Cardiac septum (tissue), 1 donor: ENCODE results near the gene PPARD. TPM values are rescaled to one million over a fixed set of nuclear protein-coding genes. Genes with fewer than 3 reads are reported as not detected.
A peak's percentile ranks its signal among the peaks of the same experiment; 100 is the strongest.

Experiments
- DNase-seq: peaks from one replicate; pipeline ENCODE4 v3.0.0-alpha.2; 2020; ENCODE audit warnings: low spot score
- intact Hi-C: fragments of 100-400 bp; cut with DNase I; formaldehyde crosslinking; loops from one replicate; pipeline ENCODE4 v1.14.0; 2022
- total RNA-seq: library from RNA; stranded (reverse); fragmentation: NEBNext Ultra II Directional; extraction: Animal tissue kit (Norgen Biotek cat#: 25700); gene quantifications from one replicate; pipeline ENCODE4 v1.2.1, GENCODE V29; 2021
- donor health status: DM: no; HTN: no; CAD: no.

PPARD gene
- total RNA-seq, 1 donor from 2014 or later, result 19.0 TPM

DNA sequence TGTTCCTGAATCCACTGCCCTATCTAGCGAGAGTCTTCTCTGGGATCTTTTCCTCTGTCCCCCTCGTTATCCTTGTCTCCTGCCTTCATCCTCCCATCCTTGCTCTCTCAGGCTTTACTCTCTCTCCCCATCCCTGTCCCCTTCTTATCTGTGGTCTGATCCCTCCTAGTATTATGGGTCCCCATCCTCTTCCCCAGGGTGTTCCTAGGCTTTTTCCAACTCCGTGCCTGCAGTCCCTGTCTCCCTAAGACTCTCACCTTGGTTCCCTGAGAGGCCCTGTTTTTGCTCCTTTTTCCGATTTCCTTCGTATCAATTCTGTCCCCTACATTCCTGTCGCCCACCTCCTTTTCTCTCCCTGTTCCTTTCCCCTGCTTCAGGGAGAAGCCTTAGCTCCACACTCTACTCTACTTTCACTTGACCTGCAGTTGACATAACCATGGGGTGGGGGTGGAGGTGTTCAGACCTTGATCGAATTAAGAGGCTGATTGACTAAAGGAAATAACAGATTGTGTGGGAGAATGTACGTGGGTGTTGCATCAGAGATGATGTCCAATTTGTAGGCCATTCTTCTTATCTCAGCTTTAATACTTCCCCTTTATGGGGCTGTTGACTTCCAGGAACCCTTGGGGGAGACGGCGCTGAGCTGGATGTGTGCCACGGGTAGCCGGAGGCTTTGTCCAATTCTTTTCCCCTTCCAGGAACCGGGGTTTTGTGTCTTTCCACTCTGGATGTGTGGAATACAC is 905 bp downstream of the PPARD start:
- intact Hi-C loops, result loop anchor here (5.0 kb wide), 1 partner anchor 124 kb away; the partner anchor contains the start of gene RPL10A
- DNase-seq, result no peak

- intact Hi-C loops, result loop anchor here (5.0 kb wide), 1 partner anchor 123 kb away; the partner anchor contains the start of gene RPL10A
Measured at GRCh38 chr6:35343835-35344550, 1.6 kb downstream of the PPARD start.

DNA sequence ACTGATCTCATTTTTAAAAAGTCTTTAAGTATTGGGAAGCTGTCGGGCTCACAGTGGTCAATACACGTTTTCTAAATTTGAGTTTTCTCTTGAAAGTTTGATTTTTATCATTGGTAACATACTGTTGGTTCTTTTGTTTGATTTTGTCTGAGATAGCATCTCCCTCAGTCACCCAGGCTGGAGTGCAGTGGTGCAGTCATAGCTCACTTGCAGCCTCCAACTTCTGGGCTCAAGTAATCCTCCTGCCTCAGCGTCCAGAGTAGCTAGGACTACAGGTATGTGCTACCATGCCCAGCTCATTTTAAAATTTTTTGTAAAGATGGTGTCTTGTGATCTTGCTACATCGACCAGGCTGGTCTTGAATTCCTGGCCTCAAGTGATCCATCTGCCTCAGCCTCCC is 9.1 kb downstream of the PPARD start:
- DNase-seq, result peak; percentile 6
- intact Hi-C loops, result no loop called here

More at GRCh38 chr6:35343835-35344550, 1.6 kb downstream of the PPARD start:
- no peak for DNase-seq

DNA sequence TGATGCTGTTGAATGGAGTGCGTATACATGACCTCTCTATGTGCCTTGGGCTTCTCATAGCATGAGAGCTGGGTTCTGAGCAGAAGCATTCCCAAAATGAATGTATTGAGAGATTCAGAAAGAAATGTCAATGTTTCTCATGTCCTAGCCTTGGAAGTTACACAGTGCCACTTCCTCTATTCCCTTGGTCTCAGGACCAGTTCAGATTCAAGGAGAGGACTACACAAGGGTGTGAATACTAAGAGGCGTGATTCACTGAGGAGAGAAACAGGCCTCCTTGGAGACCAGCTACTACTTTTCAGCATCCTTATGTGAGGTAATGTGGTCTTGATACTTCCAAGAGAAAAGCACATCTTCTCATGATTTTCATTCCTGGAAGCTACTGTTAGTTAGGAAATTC is 10.4 kb downstream of the PPARD start:
- DNase-seq, result no peak
- intact Hi-C loops, result no loop called here

- intact Hi-C loops, result loop anchor here (5.0 kb wide), 1 partner anchor 58 kb away; no protein-coding TSS in a partner anchor
- DNase-seq, result peak; percentile 33
Measured at GRCh38 chr6:35354361-35355135, 12.2 kb downstream of the PPARD start.

- intact Hi-C loops, result loop anchor here (5.0 kb wide), 1 partner anchor 56 kb away; no protein-coding TSS in a partner anchor
Measured at GRCh38 chr6:35356391-35356790, 14.0 kb downstream of the PPARD start.

DNA sequence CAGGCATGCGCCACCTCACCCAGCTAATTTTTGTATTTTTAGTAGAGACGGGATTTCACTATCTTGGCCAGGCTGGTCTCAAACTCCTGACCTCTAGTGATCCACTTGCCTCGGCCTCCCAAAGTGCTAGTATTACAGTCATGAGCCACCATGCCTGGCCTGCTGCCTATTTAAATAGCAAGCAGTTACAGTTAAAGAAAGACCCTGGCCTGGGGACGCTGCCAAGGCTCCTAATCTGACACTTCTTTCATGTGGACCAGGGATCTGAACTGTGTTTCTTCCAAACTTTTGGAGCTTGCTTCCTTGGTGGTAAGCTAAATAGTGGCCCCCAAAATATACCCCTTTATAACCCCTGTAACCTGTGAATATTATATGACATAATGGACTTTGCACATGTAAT is 15.3 kb downstream of the PPARD start:
- intact Hi-C loops, result loop anchor here (5.0 kb wide), 1 partner anchor 55 kb away; no protein-coding TSS in a partner anchor
- DNase-seq, result peak; percentile 12

More at GRCh38 chr6:35356391-35356790, 14.0 kb downstream of the PPARD start:
- peak; percentile 50 for DNase-seq

DNA sequence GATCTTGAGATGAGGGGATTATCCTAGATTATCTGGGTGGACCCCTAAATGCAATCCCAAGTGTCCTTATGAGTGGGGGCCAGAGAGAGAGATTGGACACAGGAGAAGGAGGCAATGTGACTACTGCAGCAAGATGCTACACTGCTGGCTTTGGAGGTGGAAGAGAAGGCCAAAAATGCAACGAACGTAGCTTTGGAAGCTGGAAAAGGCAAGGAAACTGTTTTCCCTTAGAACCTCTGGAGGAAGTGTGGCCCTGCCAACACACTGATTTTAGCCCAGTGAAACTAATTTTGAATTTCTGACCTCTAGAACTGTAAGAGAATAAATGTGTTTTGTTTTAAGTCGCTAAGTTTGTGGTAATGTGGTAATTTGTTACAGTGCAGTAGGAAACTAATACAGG is 15.7 kb downstream of the PPARD start:
- intact Hi-C loops, result loop anchor here (5.0 kb wide), 1 partner anchor 54 kb away; no protein-coding TSS in a partner anchor
- DNase-seq, result peak; percentile 10

DNA sequence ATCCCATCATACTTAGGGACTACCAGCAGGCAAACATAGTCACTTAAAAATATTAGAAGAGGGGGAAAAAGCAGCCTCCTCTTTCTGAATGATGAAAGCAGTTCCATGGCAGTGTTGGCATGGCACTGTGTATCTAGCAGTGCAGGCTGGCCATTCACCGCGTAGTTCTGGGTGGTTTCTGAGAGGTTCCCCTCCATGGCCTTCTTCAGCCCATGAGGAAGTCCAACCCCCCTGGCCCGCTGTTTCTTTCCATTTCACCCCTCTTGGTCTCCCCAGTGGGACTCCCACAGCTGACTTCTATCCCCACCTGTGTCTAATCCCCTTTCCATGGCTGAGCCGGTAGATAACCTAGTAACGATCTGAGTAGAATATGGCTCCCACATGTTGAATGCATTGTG is 17.0 kb downstream of the PPARD start:
- peak; percentile 20 for DNase-seq
- intact Hi-C loops, result loop anchor here (5.0 kb wide), 1 partner anchor 53 kb away; no protein-coding TSS in a partner anchor

- peak; percentile 76 for DNase-seq
Measured at GRCh38 chr6:35359744-35360348, 17.5 kb downstream of the PPARD start.

DNA sequence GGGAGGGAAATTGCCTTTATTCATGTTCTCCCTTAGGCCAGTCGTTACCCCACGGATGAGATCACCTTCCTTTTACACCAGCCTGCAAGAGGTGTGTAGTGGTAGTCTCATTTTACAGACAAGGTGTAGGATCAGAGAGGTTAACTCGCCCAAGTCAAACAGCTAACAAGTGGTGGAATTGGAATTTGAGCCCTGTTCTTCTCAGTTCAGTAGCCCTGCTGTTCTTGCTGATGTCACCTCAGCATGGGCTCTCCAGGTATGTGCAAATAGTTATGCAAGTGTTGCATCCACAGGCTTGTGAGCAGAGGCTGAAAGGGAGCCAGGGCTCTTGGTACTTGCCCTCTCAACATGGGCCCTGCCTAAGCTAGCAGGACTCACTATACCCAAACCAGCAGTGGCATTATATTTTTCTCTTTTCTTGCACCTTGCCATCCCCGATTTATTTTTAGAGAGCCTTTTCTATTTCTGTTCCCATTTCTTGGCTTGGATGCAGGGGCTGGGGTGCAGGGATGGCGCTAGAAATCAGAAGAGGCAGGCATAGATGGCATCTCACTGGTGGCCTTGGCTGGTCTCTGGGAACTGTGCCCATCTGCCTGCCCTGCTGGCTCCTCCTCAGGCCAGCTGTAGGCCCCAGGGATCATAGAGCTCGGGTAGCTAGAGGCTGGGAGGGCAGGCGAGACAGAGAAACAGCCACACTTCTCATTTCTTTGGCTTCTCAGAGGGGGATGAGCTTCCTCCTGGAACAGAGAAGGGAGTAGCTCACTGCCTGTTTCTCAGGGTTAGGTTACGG is 18.2 kb downstream of the PPARD start:
- intact Hi-C loops, result no loop called here
- DNase-seq, result peak; percentile 75

More at GRCh38 chr6:35359744-35360348, 17.5 kb downstream of the PPARD start:
- intact Hi-C loops, result loop anchor here (5.0 kb wide), 1 partner anchor 52 kb away; no protein-coding TSS in a partner anchor

DNA sequence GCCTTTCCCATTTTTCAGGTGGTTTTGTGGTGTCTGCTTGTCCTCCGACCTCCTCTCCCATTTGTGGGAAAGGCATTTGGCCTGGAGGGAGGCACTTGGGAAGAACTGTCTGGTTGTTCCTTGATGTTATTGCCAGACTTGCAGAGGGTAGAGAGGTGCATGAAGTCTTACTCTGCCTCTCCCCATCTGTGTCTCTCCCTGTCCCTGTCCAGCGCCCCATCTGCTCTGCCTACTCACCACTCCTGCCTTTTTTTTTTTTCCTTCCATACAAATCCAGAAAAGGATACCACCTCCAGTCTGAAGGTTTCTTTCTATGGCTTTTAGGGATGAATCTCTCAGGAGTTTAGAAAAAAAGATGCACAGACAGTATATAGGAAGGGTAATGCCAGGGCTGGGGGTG is 19.8 kb downstream of the PPARD start:
- DNase-seq, result no peak
- intact Hi-C loops, result no loop called here

DNA sequence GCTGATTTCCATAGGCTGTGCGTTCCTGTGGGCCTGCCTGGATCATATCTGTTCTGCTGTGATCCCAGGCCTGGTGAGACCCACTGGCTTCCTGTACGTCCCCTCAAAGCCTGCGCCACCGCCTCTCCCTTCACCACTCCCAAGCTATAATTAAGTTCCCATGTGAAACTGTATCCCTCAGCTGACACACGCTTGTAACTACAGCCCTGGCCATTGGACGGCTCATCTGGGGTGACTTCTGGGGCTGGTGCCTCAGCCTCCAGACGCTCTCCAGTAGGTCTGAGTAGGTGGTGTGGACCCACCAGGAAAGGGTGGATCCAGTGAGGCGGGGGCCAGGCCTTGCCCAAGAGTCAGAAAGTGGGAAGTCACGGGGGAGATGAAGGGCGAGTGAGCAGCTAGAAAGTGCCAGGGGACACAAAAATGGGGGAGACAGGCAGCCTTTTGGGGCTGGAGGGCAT is 21.0 kb downstream of the PPARD start:
- no peak for DNase-seq
- intact Hi-C loops, result no loop called here

- intact Hi-C loops, result no loop called here
- no peak for DNase-seq
Measured at GRCh38 chr6:35365594-35366203, 23.3 kb downstream of the PPARD start.

GRCh38 chr6:35366204-35366596 is 23.8 kb downstream of the PPARD start:
- no peak for DNase-seq
- intact Hi-C loops, result no loop called here

GRCh38 chr6:35367646-35368037 is 25.3 kb downstream of the PPARD start:
- intact Hi-C loops, result no loop called here

DNA sequence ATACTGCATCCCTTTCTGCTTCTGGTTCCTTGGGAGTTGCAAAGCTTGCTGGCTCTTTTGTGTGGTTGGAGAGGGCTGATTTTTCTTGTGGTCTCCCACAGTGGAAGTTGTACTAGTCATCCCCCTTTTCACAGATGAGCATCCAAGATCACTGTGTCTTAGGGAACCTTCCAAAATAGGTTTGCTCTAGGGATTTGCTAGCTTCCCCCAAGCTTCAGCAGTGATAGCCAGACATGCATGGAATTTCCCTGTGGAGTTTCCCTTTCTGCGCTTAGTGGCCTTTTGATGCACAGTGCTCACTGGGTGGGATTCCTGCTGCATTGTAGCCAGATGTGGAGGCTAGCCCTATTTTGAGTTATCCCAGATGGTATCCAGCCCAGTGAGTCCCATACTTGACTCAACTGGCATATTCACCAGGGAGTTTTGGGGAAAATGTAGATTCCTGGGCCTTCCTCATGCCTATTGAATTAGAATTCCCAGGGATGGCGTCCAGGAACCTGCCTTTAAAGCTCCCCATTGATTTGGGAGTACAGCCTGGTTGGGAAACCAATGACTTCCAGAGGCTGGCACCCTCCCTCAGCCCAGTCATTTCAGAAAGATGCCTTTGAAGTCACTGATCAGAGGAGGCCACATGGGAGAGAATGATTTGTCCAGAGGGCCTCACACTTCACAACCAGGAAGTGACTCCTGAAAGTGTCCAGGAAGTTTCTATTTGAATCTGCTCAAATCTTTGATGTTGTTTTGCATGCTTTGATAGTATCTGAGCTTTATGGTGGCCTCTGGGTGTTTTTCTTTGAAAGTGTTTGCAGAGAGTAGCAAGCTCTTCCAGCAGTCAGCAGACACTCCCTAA is 25.9 kb downstream of the PPARD start:
- no peak for DNase-seq
- intact Hi-C loops, result no loop called here

More at GRCh38 chr6:35367646-35368037, 25.3 kb downstream of the PPARD start:
- no peak for DNase-seq
